Stimulated activated CD4-positive, alpha-beta T cell treated with anti-CD3 and anti-CD28 coated beads, Interleukin-1b, Interleukin-23, amount 100 ng/mL, for 24 hours (primary cell): ENCODE measurements around the gene MRPL4.

ENCODE experiments used
- DNase-seq, 4 experiments: peaks; one replicate each; pipeline ENCODE4 v3.0.0-alpha.2; 2020; ENCODE audit warnings: low read depth in 4 of 4, low spot score in 1 of 4

The MRPL4 gene

DNA sequence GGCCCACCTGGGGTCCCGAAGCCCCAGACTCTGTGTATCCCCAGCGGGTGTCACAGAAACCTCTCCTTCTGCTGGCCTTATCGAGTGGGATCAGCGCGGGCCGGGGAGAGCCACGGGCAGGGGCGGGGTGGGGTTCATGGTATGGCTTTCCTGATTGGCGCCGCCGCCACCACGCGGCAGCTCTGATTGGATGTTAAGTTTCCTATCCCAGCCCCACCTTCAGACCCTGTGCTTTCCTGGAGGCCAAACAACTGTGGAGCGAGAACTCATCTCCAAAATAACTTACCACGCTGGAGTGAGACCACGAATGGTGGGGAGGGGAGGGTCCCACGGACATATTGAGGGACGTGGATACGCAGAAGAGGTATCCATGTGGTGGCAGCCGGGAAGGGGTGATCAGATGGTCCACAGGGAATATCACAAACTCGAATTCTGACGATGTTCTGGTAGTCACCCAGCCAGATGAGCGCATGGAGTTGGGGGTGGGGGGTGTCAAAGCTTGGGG, 36.7 kb downstream of the MRPL4 start:
- DNase-seq, result no peak

DNA sequence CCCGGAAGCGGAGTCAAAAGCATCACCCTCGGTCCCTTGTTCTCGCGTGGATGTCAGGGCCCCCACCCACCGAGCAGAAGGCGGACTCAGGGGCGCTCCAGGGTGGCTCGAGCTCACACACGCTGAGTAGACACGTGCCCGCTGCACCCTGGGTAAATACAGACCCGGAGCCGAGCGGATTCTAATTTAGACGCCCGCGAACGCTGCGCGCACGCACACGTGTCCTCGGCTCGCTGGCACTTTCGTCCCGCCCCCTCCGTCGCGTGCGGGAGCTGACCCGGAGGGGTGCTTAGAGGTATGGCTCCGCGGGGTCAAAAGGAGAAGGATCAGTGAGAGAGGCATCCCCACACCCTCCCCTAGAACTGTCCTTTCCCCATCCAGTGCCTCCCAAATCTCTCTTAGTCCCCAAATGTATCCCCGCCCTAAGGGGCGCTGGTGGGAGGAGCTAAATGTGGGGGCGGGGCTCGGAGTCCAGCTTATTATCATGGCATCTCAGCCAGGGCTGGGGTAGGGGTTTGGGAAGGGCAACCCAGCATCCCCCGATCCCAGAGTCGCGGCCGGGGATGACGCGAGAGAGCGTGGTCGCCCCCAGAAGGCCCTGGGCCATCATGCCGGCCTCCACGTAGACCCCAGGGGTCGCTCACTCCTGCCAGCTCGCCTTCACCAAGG, 37.3 kb downstream of the MRPL4 start:
- DNase-seq, result no peak

DNA sequence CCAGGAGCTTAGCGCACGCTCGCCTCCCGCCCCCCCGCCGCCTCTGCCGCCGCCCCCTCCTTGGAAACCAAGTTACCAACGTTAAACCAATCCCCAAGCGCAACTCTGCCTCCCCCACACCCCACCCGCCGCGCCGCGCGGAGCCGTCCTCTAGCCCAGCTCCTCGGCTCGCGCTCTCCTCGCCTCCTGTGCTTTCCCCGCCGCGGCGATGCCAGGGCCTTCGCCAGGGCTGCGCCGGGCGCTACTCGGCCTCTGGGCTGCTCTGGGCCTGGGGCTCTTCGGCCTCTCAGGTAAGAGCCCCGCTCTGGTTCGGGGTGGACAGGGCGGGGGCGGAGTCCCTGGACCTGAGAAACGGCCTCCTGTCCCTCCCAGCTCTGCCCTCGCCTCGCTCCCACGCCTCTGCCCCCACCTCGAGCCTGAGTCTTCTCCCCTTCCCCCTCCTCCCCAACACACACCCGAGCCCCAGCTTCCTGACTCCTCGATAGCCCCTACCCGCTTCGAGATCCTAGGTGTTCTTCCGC, 37.9 kb downstream of the MRPL4 start, which contains the start of gene ICAM5:
Gene ICAM5 (plus strand): TSS at position 117 of the 521 bp plus-strand sequence. CDS start 92 bp downstream, at position 209.
- no peak for DNase-seq

DNA sequence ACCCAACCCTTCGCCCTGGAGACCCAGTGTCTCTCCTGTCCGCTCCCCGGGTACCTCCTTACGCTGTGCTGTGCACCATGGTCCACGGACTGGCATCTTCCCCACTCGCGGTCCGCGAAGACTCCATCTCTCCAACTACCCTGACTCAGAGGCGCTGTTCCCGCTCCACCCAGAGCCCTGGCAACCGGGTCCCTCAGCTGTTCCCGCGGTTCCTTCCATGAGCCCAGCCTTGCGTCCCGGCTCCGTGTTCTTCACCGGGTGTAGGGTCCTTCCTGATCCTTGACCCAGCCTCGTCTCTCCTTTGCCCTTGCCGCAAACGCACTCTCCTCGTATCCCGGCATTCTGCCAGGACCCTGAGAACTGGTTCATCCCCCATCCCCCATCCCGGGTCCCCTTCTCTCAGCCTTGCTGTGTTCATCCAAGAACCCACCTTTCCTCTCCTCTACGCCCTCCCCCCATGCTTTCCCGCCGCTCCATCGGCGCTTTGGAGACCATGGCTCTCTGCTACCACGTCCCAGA, 38.4 kb downstream of the MRPL4 start:
- DNase-seq, result no peak

DNA sequence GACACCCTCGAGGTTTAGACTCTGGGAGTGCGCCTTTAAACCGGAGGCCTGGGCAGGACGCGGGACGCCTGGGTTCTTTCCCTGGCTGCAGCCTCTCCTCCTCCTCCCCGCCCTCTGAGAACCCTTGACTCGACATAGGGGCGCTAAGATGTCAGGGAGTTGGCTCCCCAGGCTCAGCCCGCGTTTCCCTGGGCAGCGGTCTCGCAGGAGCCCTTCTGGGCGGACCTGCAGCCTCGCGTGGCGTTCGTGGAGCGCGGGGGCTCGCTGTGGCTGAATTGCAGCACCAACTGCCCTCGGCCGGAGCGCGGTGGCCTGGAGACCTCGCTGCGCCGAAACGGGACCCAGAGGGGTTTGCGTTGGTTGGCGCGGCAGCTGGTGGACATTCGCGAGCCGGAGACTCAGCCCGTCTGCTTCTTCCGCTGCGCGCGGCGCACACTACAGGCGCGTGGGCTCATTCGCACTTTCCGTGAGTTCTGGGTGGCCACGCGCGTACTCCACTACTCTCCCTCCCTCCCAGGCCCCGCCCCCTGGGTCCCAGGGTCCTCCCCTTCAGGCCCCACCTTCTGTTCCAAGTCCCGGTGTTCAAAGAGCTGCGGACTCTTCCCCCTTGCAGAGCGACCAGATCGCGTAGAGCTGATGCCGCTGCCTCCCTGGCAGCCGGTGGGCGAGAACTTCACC, 39.0 kb downstream of the MRPL4 start:
- DNase-seq, result no peak

DNA sequence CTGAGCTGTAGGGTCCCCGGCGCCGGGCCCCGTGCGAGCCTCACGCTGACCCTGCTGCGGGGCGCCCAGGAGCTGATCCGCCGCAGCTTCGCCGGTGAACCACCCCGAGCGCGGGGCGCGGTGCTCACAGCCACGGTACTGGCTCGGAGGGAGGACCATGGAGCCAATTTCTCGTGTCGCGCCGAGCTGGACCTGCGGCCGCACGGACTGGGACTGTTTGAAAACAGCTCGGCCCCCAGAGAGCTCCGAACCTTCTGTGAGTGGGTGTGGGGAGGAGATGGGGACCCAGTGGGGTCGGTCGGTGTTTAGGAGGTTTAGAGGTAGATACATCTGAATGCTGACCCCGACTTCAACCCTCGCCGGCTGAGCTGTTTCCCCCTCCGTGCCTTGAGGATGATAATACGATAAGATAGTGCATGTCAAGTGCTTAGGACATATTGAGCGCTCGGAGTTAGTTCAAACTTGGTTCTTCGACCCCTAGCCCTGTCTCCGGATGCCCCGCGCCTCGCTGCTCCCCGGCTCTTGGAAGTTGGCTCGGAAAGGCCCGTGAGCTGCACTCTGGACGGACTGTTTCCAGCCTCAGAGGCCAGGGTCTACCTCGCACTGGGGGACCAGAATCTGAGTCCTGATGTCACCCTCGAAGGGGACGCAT, 39.7 kb downstream of the MRPL4 start:
- no peak for DNase-seq

DNA sequence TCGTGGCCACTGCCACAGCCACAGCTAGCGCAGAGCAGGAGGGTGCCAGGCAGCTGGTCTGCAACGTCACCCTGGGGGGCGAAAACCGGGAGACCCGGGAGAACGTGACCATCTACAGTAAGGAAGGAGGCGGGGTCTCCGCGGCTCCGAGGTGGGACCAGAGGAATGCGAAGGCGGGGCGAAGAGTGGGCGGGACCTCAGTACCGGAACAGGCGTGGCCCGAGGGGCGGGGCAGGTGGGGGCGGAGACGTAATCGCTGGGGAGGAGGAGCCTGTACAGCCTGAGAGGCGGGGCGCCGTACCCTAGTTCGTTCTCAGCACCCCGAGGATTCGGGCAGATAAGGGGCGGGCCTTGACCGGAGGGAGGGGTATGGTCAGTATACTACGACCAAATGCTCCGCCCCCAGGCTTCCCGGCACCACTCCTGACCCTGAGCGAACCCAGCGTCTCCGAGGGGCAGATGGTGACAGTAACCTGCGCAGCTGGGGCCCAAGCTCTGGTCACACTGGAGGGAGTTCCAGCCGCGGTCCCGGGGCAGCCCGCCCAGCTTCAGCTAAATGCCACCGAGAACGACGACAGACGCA, 40.3 kb downstream of the MRPL4 start:
- peak in 2 of 4 experiments; percentile 54 to 75 for DNase-seq

DNA sequence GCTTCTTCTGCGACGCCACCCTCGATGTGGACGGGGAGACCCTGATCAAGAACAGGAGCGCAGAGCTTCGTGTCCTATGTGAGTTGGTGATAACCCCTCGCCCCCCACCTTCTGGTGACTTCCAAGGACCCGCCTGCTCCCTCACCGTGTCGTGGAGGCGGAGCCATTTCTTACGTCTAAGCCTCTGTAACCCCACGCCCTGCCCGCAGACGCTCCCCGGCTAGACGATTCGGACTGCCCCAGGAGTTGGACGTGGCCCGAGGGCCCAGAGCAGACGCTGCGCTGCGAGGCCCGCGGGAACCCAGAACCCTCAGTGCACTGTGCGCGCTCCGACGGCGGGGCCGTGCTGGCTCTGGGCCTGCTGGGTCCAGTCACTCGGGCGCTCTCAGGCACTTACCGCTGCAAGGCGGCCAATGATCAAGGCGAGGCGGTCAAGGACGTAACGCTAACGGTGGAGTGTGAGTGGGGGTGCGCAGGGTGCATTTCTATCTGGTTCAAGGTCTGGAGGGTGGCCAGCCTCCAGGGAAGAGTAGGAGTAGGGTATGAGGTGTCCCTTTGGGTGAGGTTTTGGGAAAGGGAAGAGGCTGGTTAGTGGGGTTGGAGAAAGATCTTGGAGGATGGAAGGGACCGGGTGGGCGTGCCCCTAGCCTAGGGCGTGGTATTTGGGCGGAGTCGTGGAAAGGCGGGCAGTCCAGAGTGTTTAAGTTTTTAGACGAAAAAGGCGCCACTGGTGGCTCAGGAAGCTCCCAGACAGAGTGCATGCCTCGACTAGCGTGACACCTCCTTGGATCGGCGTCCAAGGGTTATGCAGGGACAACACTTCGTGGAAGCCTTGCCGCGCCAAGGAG, 41.0 kb downstream of the MRPL4 start:
- DNase-seq, result no peak

DNA sequence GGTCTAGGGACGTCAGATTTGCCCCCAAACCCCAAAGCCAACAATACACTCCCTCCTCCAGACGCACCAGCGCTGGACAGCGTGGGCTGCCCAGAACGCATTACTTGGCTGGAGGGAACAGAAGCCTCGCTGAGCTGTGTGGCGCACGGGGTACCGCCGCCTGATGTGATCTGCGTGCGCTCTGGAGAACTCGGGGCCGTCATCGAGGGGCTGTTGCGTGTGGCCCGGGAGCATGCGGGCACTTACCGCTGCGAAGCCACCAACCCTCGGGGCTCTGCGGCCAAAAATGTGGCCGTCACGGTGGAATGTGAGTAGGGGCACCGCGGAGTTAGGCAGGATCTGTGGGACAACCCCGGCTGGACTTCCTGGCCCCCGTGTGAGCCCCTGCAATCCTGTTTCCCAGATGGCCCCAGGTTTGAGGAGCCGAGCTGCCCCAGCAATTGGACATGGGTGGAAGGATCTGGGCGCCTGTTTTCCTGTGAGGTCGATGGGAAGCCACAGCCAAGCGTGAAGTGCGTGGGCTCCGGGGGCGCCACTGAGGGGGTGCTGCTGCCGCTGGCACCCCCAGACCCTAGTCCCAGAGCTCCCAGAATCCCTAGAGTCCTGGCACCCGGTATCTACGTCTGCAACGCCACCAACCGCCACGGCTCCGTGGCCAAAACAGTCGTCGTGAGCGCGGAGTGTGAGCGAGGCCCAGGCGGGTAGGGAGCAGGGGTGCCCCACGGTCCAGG, 41.8 kb downstream of the MRPL4 start:
- DNase-seq, result no peak

DNA sequence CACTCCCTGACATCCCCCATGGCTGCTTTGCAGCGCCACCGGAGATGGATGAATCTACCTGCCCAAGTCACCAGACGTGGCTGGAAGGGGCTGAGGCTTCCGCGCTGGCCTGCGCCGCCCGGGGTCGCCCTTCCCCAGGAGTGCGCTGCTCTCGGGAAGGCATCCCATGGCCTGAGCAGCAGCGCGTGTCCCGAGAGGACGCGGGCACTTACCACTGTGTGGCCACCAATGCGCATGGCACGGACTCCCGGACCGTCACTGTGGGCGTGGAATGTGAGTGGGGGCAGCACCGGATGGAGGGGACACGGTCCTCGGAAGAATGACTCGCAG, 42.3 kb downstream of the MRPL4 start:
- no peak for DNase-seq

DNA sequence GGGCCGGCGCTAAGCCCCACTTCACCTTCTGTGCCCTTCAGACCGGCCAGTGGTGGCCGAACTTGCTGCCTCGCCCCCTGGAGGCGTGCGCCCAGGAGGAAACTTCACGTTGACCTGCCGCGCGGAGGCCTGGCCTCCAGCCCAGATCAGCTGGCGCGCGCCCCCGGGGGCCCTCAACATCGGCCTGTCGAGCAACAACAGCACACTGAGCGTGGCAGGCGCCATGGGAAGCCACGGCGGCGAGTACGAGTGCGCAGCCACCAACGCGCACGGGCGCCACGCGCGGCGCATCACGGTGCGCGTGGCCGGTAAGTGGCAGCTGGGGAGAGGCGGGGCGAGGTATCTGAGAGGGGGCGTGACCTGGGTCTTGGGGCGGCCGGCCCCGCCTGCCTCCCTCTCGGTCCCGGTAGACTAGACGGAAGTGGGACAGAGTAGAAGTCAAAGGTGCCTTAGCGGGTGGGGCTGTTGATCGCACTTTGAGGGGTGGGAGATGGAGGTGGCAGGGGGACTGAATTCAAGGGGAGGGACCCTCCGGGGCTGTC, 43.4 kb downstream of the MRPL4 start:
- DNase-seq, result no peak

DNA sequence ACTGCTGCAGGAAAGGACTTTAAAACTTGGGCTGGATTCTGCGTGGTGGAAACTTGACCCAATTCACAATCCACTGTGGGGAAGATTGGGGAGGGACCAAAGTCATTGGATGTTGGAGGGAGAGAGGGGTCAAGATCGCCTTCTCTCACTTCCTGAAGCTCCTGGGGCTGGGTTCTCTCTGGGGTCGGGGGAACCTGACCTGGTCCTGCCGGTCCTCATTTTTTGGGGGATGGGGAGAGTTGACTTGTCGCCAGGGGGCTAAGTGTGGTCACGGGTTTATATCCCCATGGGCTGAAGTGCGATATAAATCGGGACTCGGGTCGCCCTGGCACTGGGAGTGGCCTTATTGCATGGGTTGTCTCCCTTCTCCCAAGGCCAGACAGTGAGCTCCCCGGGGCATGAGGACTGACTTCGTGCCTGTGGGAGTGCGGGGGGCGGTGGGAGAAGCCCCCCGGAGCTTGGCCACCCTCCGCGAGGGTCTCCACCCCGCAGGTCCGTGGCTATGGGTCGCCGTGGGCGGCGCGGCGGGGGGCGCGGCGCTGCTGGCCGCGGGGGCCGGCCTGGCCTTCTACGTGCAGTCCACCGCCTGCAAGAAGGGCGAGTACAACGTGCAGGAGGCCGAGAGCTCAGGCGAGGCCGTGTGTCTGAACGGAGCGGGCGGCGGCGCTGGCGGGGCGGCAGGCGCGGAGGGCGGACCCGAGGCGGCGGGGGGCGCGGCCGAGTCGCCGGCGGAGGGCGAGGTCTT, 44.0 kb downstream of the MRPL4 start:
- no peak for DNase-seq

DNA sequence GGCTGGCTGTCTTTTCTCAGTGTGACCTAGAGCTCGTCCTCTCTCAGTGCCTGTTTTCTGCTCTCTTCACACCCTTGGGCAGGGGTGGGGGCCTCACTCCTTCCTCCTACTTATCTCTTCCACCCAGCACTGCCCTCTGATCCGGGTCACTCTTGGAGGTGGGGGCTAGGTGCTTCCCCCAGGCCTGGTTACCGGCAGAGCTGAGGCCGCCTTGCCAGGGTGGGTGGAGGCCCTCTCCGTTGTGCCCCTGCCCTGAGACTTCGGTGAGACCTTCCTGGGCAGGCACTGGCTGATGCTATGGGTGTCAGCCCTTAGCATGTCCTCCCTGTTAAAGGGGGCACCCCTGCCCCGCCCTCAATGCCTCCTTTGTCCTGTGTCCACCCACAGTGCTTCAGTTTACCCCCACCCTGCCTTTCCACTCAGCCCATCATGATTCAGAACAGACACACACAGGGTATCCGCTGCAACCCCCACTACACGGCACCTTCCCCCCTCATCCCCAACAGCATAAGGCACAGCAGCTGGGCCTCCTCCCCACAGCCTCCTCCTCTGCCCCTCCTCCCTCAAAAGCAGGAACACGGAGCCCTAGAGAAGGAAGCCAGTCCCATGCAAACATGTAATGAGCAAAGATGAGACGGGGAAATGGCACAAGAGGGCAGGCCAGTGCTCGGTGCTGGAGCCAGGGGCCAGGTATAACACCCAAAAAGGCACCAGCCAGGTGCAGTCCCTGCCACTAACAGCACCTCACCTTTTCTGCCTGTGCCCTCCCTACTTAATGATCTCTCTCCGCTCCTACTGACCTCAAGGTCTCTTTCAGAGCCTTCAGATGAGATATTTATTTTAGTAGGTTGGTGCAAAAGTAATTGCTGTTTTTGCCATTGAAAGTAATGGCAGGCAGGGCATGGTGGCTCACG, 47.8 kb downstream of the MRPL4 start:
- DNase-seq, result no peak

DNA sequence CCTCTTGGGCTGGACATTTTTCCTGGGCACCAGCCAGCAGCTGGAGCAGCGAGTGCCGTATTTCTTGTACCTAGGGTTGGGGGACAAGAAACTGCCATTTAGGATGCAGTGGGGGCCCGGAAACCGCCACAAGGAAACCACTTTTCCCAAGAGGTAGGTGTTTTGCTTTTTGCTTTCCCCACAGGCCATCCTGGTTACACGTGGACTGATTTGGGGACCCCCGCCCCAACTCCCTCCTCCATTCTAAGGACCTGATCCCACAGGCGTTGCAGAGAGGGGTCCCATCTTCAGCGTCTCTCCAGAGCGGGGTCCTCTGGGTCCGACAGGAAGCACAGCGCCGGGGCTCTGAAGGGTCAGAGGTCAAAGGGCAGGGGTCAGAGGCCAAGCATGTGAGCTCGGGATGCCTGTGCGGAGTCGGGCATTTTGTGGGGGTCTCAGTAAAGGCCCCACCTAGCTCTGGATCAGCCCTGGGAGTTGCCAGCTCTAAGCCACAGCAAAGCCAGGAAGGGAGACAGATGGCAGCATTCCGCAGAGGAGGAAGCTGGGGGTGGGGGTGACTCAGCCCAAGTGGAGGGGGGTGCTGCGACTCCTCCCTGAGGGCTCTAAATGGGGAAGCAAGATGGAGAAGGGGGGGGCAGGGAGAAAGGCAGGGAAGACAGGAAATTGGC, 53.3 kb downstream of the MRPL4 start:
- no peak for DNase-seq

DNA sequence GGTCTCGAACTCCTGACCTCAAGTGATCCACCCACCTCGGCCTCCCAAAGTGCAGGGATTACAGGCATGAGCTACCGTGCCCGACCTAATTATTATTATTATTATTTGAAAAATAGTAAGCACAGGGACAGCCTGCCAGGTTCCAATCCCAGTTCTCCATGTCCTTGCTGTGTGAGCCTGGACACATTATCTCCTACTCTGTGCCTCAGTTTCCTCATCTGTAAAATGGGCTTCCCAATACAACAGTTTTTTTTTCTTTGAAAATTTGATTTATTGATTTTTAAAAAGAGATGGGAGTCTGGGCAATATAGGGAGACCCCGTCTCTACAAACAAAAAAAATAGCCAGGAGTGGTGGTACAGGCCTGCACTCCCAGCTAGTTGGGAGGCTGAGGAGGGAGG, 54.3 kb downstream of the MRPL4 start:
- no peak for DNase-seq

DNA sequence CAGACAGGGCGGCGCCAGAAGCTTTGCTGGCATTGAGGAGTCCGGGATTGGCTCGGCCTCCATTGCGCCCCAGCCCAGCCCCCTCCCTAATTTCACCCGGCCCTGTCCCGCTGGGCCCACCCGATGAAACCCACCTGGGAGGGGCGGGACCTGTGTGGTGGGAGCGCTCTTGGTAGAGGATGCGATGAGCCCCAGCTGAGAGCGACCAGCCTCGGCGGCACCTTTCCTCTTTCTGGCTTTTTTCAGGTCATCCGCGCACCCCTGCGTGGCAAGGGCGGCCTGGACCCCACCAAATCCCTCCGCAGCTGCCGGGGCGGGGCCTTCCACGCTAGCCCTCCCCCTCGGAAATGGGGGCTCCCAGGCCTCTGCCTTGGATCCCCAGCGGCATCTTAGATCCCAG, 57.4 kb downstream of the MRPL4 start, which contains the start of gene ZGLP1:
Gene ZGLP1 (minus strand): TSS at position 393 of the 400 bp plus-strand sequence.
- no peak for DNase-seq
